HCT116 (cell line): ENCODE data around the gene TMEM151A. TPM values are rescaled to one million over a fixed set of nuclear protein-coding genes. Genes with fewer than 3 reads are reported as not detected.

Experiments used
- ATAC-seq: fragments of 200-7000 bp; cut with Tn5 transposase; 2 replicates; pipeline ENCODE4 v1.9.1; 2020; ENCODE audit warnings: mild to moderate bottlenecking, moderate library complexity
- BruUV-seq: library from RNA; stranded (reverse); fragments of 400-500 nt; replicated peaks from 2 replicates; lab custom pipeline; 2021; lab: Mats Ljungman, UMichigan
- CTCF ChIA-PET: fragments of 300-600 bp; sonication (Branson Sonifier 250); formaldehyde crosslinking; loops from one replicate; lab custom pipeline; 2021; ENCODE audit warnings: antibody characterized with exemption; lab: Charles Lee
- POLR2A ChIA-PET: fragments of 300-600, 350-600 bp; sonication (Branson Sonifier 250); formaldehyde crosslinking; loops from one replicate; lab custom pipeline; 2021; ENCODE audit warnings: antibody characterized with exemption; lab: Charles Lee
- RAD21 ChIA-PET, 2 experiments: fragments of 300-600 bp; sonication (Branson Sonifier 250); formaldehyde crosslinking; loops; one replicate each; lab custom pipeline; 2023; ENCODE audit warnings: low total read pairs in 2 of 2; ENCODE audit not compliant: uncharacterized antibody in 2 of 2, unreplicated experiment in 2 of 2, low non-redundant PET in 1 of 2; lab: Charles Lee
- DNase-seq: peaks from one replicate; pipeline ENCODE4 v3.0.0-alpha.2; 2010; ENCODE audit warnings: low read depth, low spot score
- H2AFZ ChIP-seq: fragments of 200-600 bp; shearing (Covaris generic), sonication (generic); 2 replicates; pipeline ENCODE4 v1.6.1; 2017; ENCODE audit warnings: low read depth, mixed run types, mixed read lengths, antibody characterized with exemption, low read length; ENCODE audit not compliant: poor library complexity, severe bottlenecking
- H3K27ac ChIP-seq: 2 replicates; pipeline ENCODE4 v1.5.1; 2012; ENCODE audit warnings: low read depth, low read length
- H3K27me3 ChIP-seq: fragments of 200-600 bp; sonication (generic); 2 replicates; pipeline ENCODE4 v1.6.1; 2016; ENCODE audit warnings: mixed run types, low read length, mixed read lengths; ENCODE audit not compliant: insufficient read depth
- H3K36me3 ChIP-seq, 2 experiments: fragments of 200-500 bp in 1 of 2; fragments of 200-600 bp in 1 of 2; sonication (Bioruptor generic) in 1 of 2; sonication (generic) in 1 of 2; 2 replicates each; pipeline versions ENCODE4 v1.5.1 to v1.6.1; 2014 to 2016; ENCODE audit warnings: low read length in 2 of 2, inconsistent platforms in 1 of 2, mixed read lengths in 1 of 2, mixed run types in 1 of 2; ENCODE audit not compliant: insufficient read depth in 2 of 2, control insufficient read depth in 1 of 2
- H3K4me1 ChIP-seq, 2 experiments: fragments of 200-600 bp in 1 of 2; sonication (generic) in 1 of 2; 2 replicates each; pipeline versions ENCODE4 v1.5.1 to v1.6.1; 2012 to 2017; ENCODE audit warnings: low read length in 2 of 2, inconsistent platforms in 1 of 2, mild to moderate bottlenecking in 1 of 2, mixed read lengths in 1 of 2, mixed run types in 1 of 2, moderate library complexity in 1 of 2; ENCODE audit not compliant: insufficient read depth in 2 of 2, control insufficient read depth in 1 of 2
- H3K4me2 ChIP-seq: fragments of 200-600 bp; sonication (generic); 2 replicates; pipeline ENCODE4 v1.6.1; 2017; ENCODE audit warnings: mixed run types, low read length, mixed read lengths
- H3K4me3 ChIP-seq, 2 experiments: fragments of 200-600 bp in 1 of 2; sonication (generic) in 1 of 2; replicated peaks in 1 of 2; 2 replicates each; pipeline ENCODE4 v1.5.1; 2011 to 2016; ENCODE audit warnings: low read length in 2 of 2, control low read depth in 1 of 2, low read depth in 1 of 2, mild to moderate bottlenecking in 1 of 2, mixed read lengths in 1 of 2, mixed run types in 1 of 2
- H3K79me2 ChIP-seq: fragments of 200-600 bp; sonication (generic); 2 replicates; pipeline ENCODE4 v1.6.1; 2017; ENCODE audit warnings: mild to moderate bottlenecking, mixed run types, low read length, moderate library complexity, mixed read lengths; ENCODE audit not compliant: insufficient read depth
- H3K9ac ChIP-seq: fragments of 200-600 bp; sonication (generic); 2 replicates; pipeline ENCODE4 v1.6.1; 2016; ENCODE audit warnings: low read length, mixed read lengths
- H3K9me2 ChIP-seq: fragments of 200-600 bp; sonication (generic), shearing (Covaris generic); 2 replicates; pipeline ENCODE4 v1.6.1; 2017; ENCODE audit warnings: mixed run types, mild to moderate bottlenecking, moderate library complexity; ENCODE audit not compliant: insufficient read depth
- H3K9me3 ChIP-seq, 2 experiments: fragments of 200-500 bp in 1 of 2; fragments of 200-600 bp in 1 of 2; sonication (Bioruptor generic) in 1 of 2; sonication (generic) in 1 of 2; 2 replicates each; pipeline ENCODE4 v1.6.1; 2014 to 2017; ENCODE audit warnings: low read length in 2 of 2, mixed read lengths in 2 of 2, inconsistent platforms in 1 of 2, low read depth in 1 of 2, mild to moderate bottlenecking in 1 of 2, mixed run types in 1 of 2, moderate library complexity in 1 of 2; ENCODE audit not compliant: control insufficient read depth in 1 of 2, insufficient read depth in 1 of 2
- H4K20me1 ChIP-seq: fragments of 200-600 bp; sonication (generic), shearing (Covaris generic); 2 replicates; pipeline ENCODE4 v1.6.1; 2017; ENCODE audit warnings: mixed run types, mild to moderate bottlenecking, moderate library complexity; ENCODE audit not compliant: insufficient read depth
- EZH2 ChIP-seq: fragments of 200-600 bp; sonication (generic); IDR thresholded peaks from 2 replicates; pipeline ENCODE4 v1.6.1; 2017; ENCODE audit warnings: antibody characterized with exemption, mixed run types
- POLR2AphosphoS5 ChIP-seq: IDR thresholded peaks from 2 replicates; pipeline ENCODE4 v1.6.1; 2011; ENCODE audit warnings: mild to moderate bottlenecking, low read depth, low read length, moderate library complexity
- intact Hi-C: fragments of 100-400 bp; cut with micrococcal nuclease; formaldehyde crosslinking; loops from 2 replicates; pipeline ENCODE4 v1.10.0; 2022
- total RNA-seq: library from RNA; stranded (reverse); gene quantifications from one replicate; pipeline ENCODE4 v1.2.1, GENCODE V29; 2021; ENCODE audit not compliant: unreplicated experiment
- TF ChIP-seq, protein P1 (sequence below), 3 experiments: fragments of 200-600 bp in 1 of 3; sonication (generic) in 1 of 3; IDR thresholded peaks in 2 of 3; conservative IDR thresholded peaks in 1 of 3; 2 replicates each; pipeline ENCODE4 v1.5.1; 2012 to 2017; ENCODE audit warnings: low read depth in 2 of 3, low read length in 2 of 3, antibody characterized with exemption in 1 of 3, borderline replicate concordance in 1 of 3, control low read depth in 1 of 3, mild to moderate bottlenecking in 1 of 3, mixed read lengths in 1 of 3, mixed run types in 1 of 3, moderate library complexity in 1 of 3; ENCODE audit not compliant: insufficient read depth in 1 of 3

Gene TMEM151A
- total RNA-seq, 1 experiment from 2014 or later = 5.9 TPM

DNA sequence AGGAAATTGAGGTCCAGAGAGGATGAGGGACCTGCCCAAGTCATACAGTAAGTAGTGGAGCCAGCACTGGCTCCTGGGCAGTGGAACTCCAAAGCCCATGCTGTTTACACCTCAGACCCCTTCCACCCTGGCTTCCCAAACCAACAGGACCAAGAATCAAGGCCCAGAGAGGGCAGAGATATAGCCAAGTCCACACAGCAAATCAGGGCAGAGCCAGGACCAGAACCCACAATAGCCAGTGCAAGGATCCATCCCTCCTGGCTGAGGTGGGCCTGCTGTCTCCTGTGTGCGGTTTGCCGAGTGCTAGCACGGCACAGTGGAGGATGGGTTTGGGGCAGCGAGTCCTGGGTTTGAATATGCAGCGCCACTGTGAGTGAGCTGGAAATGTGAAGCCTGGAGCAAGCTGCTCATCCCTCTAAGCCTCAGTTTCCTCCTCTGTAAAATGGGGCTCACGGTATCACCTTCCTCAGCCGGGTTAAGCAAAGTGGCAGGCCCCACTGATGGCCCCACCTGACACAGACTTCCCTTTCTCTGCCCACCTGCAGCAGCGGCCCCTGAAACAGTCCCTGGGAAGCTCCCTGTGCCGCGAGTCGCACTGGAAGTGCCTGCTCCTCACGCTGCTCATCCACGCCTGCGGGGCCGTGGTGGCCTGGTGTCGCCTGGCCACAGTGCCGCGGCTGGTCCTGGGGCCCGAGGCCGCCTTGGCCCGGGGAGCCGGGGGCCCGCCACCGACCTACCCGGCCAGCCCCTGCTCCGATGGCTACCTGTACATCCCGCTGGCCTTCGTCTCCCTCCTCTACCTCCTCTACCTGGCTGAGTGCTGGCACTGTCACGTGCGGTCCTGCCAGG lies 2.3 kb downstream of the TMEM151A start:
- ChIA-PET CTCF (no interaction called here), RAD21 (no interaction called here), POLR2A (no interaction called here)
- no peak overlapping the region for H2AFZ ChIP-seq
- no peaks in the 10 kb centered on the region for H3K9me2 ChIP-seq
- H3K27me3 ChIP-seq = no peaks in the 10 kb centered on the region
- DNase-seq (no peak), ATAC-seq (no peak)
- no peaks in the 10 kb centered on the region for H3K36me3 ChIP-seq
- no peak overlapping the region for H3K4me3 ChIP-seq
- no peaks in the 10 kb centered on the region for H3K79me2 ChIP-seq
- no peak for TF ChIP-seq POLR2AphosphoS5
- TF ChIP-seq EZH2 = no peak
- TF ChIP-seq, protein P1, sequence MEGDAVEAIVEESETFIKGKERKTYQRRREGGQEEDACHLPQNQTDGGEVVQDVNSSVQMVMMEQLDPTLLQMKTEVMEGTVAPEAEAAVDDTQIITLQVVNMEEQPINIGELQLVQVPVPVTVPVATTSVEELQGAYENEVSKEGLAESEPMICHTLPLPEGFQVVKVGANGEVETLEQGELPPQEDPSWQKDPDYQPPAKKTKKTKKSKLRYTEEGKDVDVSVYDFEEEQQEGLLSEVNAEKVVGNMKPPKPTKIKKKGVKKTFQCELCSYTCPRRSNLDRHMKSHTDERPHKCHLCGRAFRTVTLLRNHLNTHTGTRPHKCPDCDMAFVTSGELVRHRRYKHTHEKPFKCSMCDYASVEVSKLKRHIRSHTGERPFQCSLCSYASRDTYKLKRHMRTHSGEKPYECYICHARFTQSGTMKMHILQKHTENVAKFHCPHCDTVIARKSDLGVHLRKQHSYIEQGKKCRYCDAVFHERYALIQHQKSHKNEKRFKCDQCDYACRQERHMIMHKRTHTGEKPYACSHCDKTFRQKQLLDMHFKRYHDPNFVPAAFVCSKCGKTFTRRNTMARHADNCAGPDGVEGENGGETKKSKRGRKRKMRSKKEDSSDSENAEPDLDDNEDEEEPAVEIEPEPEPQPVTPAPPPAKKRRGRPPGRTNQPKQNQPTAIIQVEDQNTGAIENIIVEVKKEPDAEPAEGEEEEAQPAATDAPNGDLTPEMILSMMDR (IDR thresholded peaks at IDR 0.05 in 2 of 3, conservative IDR thresholded peaks at IDR 0.05 in 1 of 3; ENCODE audit: borderline replicate concordance in 1 of 3, insufficient read depth in 1 of 3, low read depth in 2 of 3, low read length in 2 of 3) = no peak
- no TSS peak for BruUV-seq
- H3K9me3 ChIP-seq = no peaks in the 10 kb centered on the region
- no peaks in the 10 kb centered on the region for H4K20me1 ChIP-seq
- H3K9ac ChIP-seq = no peak overlapping the region
- H3K4me2 ChIP-seq = no peak overlapping the region
- H3K4me1 ChIP-seq = peaks cover 18 to 36% of the 10 kb centered on the region in 2 experiments
- intact Hi-C loops = no loop called here
- H3K27ac ChIP-seq = no peak overlapping the region
